HEK293T (cell line): ENCODE measurements around the gene SMIM1.
"Not testable (repeated sequence)": the region's sequence is repeated elsewhere in the genome, so short reads cannot be mapped to it uniquely, and the experiment has no call there.

Experiments
- CTCF ChIA-PET: fragments of 350-600 bp; formaldehyde crosslinking; extraction: SDS; loops from one replicate; lab custom pipeline; 2021; ENCODE audit warnings: antibody characterized with exemption, inconsistent platforms; lab: Yijun Ruan, JAX
- POLR2A ChIA-PET: fragments of 350-600 bp; formaldehyde crosslinking; extraction: SDS; loops from one replicate; lab custom pipeline; 2020; ENCODE audit warnings: antibody characterized with exemption, inconsistent platforms; lab: Yijun Ruan, JAX
- DNase-seq: peaks from one replicate; pipeline ENCODE4 v3.0.0; 2012; ENCODE audit warnings: mixed read lengths; ENCODE audit errors: extremely low spot score
- ARNT ChIP-seq: fragments of 450-650 bp; IDR thresholded peaks from 2 replicates; pipeline ENCODE4 v1.6.1; 2017; ENCODE audit warnings: mild to moderate bottlenecking
- BHLHE40 ChIP-seq: fragments of 450-650 bp; IDR thresholded peaks from 2 replicates; pipeline ENCODE4 v1.6.1; 2016; ENCODE audit warnings: mild to moderate bottlenecking, moderate library complexity, borderline replicate concordance
- CTBP1 ChIP-seq: fragments of 450-650 bp; IDR thresholded peaks from 2 replicates; pipeline ENCODE4 v1.6.1; 2016; ENCODE audit warnings: borderline replicate concordance
- ELF4 ChIP-seq: fragments of 450-650 bp; IDR thresholded peaks from 2 replicates; pipeline ENCODE4 v1.6.1; 2017; ENCODE audit warnings: antibody characterized with exemption
- FOXA1 ChIP-seq: fragments of 450-650 bp; IDR thresholded peaks from 2 replicates; pipeline ENCODE4 v1.6.1; 2016; ENCODE audit warnings: mild to moderate bottlenecking
- FOXK2 ChIP-seq: fragments of 450-650 bp; IDR thresholded peaks from 2 replicates; pipeline ENCODE4 v1.6.1; 2016; ENCODE audit warnings: mild to moderate bottlenecking
- FOXM1 ChIP-seq: fragments of 450-650 bp; IDR thresholded peaks from 2 replicates; pipeline ENCODE4 v1.6.1; 2017; ENCODE audit warnings: mild to moderate bottlenecking, borderline replicate concordance
- HDGF ChIP-seq: fragments of 450-650 bp; IDR thresholded peaks from 2 replicates; pipeline ENCODE4 v1.6.1; 2017; ENCODE audit warnings: antibody characterized with exemption, borderline replicate concordance
- L3MBTL2 ChIP-seq: fragments of 450-650 bp; conservative IDR thresholded peaks from 2 replicates; pipeline ENCODE4 v1.6.1; 2016; ENCODE audit warnings: mild to moderate bottlenecking
- LEF1 ChIP-seq: fragments of 450-650 bp; IDR thresholded peaks from 2 replicates; pipeline ENCODE4 v1.6.1; 2017; ENCODE audit warnings: mild to moderate bottlenecking, borderline replicate concordance
- NFRKB ChIP-seq: fragments of 450-650 bp; IDR thresholded peaks from 2 replicates; pipeline ENCODE4 v1.6.1; 2016; ENCODE audit warnings: mild to moderate bottlenecking, moderate library complexity
- PKNOX1 ChIP-seq: fragments of 450-650 bp; IDR thresholded peaks from 2 replicates; pipeline ENCODE4 v1.6.1; 2016
- SP1 ChIP-seq: fragments of 450-650 bp; IDR thresholded peaks from 2 replicates; pipeline ENCODE4 v1.6.1; 2017
- SUZ12 ChIP-seq: fragments of 450-650 bp; IDR thresholded peaks from 2 replicates; pipeline ENCODE4 v1.6.1; 2016; ENCODE audit warnings: mild to moderate bottlenecking
- TARDBP ChIP-seq: fragments of 450-650 bp; IDR thresholded peaks from 2 replicates; pipeline ENCODE4 v1.6.1; 2016
- ZNF384 ChIP-seq: fragments of 450-650 bp; IDR thresholded peaks from 2 replicates; pipeline ENCODE4 v1.6.1; 2016

Gene SMIM1

GRCh38 chr1:3809680-3810079 lies 37.1 kb downstream of the SMIM1 start:
- CTCF ChIA-PET, result no interaction called here
- POLR2A ChIA-PET, result no interaction called here
- DNase-seq, result no peak
- no peak for TF ChIP-seq NFRKB
- TF ChIP-seq FOXA1, result no peak
- TF ChIP-seq ZNF384, result no peak
- TF ChIP-seq HDGF, result no peak
- TF ChIP-seq SP1, result no peak
- TF ChIP-seq TARDBP, result no peak
- no peak for TF ChIP-seq PKNOX1
- TF ChIP-seq LEF1, result no peak
- no peak for TF ChIP-seq SUZ12
- no peak for TF ChIP-seq ARNT
- TF ChIP-seq FOXM1, result no peak
- no peak for TF ChIP-seq CTBP1
- no peak for TF ChIP-seq ELF4
- no peak for TF ChIP-seq FOXK2
- TF ChIP-seq L3MBTL2, result no peak
- TF ChIP-seq BHLHE40, result no peak

GRCh38 chr1:3810149-3810761 lies 37.7 kb downstream of the SMIM1 start:
- CTCF ChIA-PET, DNase-seq, POLR2A ChIA-PET: not testable (repeated sequence)

- TF ChIP-seq CTBP1 (no peak), FOXM1 (no peak), HDGF (no peak), LEF1 (no peak), FOXA1 (no peak), SUZ12 (no peak), ARNT (no peak), NFRKB (no peak), TARDBP (no peak), FOXK2 (no peak), L3MBTL2 (no peak), BHLHE40 (no peak), ELF4 (no peak), SP1 (no peak), PKNOX1 (no peak), ZNF384 (no peak)
- CTCF ChIA-PET, result no interaction called here
- no peak for DNase-seq
- POLR2A ChIA-PET, result interaction anchor here (0.8 kb wide), 1 partner anchor 15 kb away, joined by 3 read pairs; the partner anchor contains the start of gene LRRC47
These were observed 39.0 kb downstream of the SMIM1 start for GRCh38 chr1:3811595-3811911.

GRCh38 chr1:3814065-3814464 lies 41.5 kb downstream of the SMIM1 start:
- POLR2A ChIA-PET, result no interaction called here
- no peak for TF ChIP-seq SUZ12
- no peak for TF ChIP-seq TARDBP
- TF ChIP-seq HDGF, result no peak
- no peak for TF ChIP-seq SP1
- TF ChIP-seq FOXK2, result no peak
- no peak for DNase-seq
- CTCF ChIA-PET, result no interaction called here

GRCh38 chr1:3814771-3815561 lies 42.4 kb downstream of the SMIM1 start:
- no peak for TF ChIP-seq FOXA1
- no peak for TF ChIP-seq SP1
- TF ChIP-seq ARNT, result no peak
- TF ChIP-seq ZNF384, result no peak
- POLR2A ChIA-PET, result no interaction called here
- no peak for DNase-seq
- CTCF ChIA-PET, result no interaction called here

GRCh38 chr1:3816331-3817137 lies 44.0 kb downstream of the SMIM1 start:
- POLR2A ChIA-PET, result no interaction called here
- TF ChIP-seq LEF1, result no peak
- no peak for TF ChIP-seq BHLHE40
- no peak for TF ChIP-seq ZNF384
- no peak for TF ChIP-seq PKNOX1
- no peak for TF ChIP-seq L3MBTL2
- TF ChIP-seq FOXA1, result no peak
- no peak for TF ChIP-seq HDGF
- no peak for TF ChIP-seq ARNT
- TF ChIP-seq SP1, result no peak
- no peak for TF ChIP-seq ELF4
- DNase-seq, result no peak
- CTCF ChIA-PET, result no interaction called here
